Testis (tissue), 3 donors: Measurements from ENCODE around the gene SPPL2B. TPM values are rescaled to one million over a fixed set of nuclear protein-coding genes. Genes with fewer than 3 reads are reported as not detected.

Experiments
- DNase-seq: peaks from one replicate; pipeline ENCODE4 v3.0.0-alpha.2; 2019
- H3K27ac ChIP-seq, 2 donors: fragments of 200-600 bp; sonication (generic); one replicate each; pipeline ENCODE4 v1.5.1; 2019
- H3K27me3 ChIP-seq: fragments of 200-600 bp; sonication (generic); one replicate; pipeline ENCODE4 v1.5.1; 2019
- H3K36me3 ChIP-seq: fragments of 200-600 bp; sonication (generic); one replicate; pipeline ENCODE4 v1.5.1; 2017; ENCODE audit warnings: low read depth; ENCODE audit errors: missing control alignments
- H3K4me1 ChIP-seq: fragments of 200-600 bp; sonication (generic); one replicate; pipeline ENCODE4 v1.5.1; 2019
- H3K4me3 ChIP-seq, 2 donors: fragments of 200-600 bp; sonication (generic); one replicate each; pipeline ENCODE4 v1.5.1; 2017 to 2019
- H3K9me3 ChIP-seq: fragments of 200-600 bp; sonication (generic); one replicate; pipeline ENCODE4 v1.5.1; 2017
- CTCF ChIP-seq, 3 experiments: fragments of 450-650 bp in 2 of 3; fragments of 200-600 bp in 1 of 3; sonication (generic) in 1 of 3; IDR thresholded peaks; one replicate each; pipeline ENCODE4 v1.5.1; 2016 to 2019; ENCODE audit warnings: antibody characterized with exemption in 3 of 3, mild to moderate bottlenecking in 2 of 3, moderate library complexity in 1 of 3
- POLR2A ChIP-seq: fragments of 450-650 bp; IDR thresholded peaks from one replicate; pipeline ENCODE4 v1.6.1; 2017; ENCODE audit warnings: antibody characterized with exemption, mild to moderate bottlenecking, moderate library complexity
- WGBS, 2 donors: methylation state at CpG; one replicate each; pipeline ENCODE4 v1.1.5; 2018; 5-methylcytosine and 5-hydroxymethylcytosine counted together
- intact Hi-C: fragments of 100-400 bp; cut with DNase I; formaldehyde crosslinking; loops from one replicate; pipeline ENCODE4 v1.15.1; 2023; ENCODE audit warnings: low total_unique reads
- polyA plus RNA-seq: library from polyadenylated mRNA; stranded (reverse); fragments of 350-450 nt; fragmentation: Illumina TruSeq; extraction: RNeasy Lipid Tissue Mini Kit (QIAGEN cat#74804); gene quantifications from one replicate; pipeline ENCODE4 v1.2.3, GENCODE V29; 2014; ENCODE audit warnings: low read depth, low replicate concordance; ENCODE audit not compliant: insufficient read depth
- total RNA-seq, 2 donors: library from RNA; depleted of rRNA; stranded (reverse); fragments of >200 nt; gene quantifications; one replicate each; pipeline ENCODE4 v1.2.3, GENCODE V29; 2016

The SPPL2B gene
- total and polyA plus RNA-seq, 3 donors from 2014 or later = 132 to 215 (median 158) TPM

GRCh38 chr19:2350656-2351055, 22.2 kb downstream of the SPPL2B start:
- 91% methylated on average over 16 of the region's 16 CpGs for WGBS, 2 donors

GRCh38 chr19:2351591-2351990, 23.1 kb downstream of the SPPL2B start:
- DNase-seq = no peak
- no peaks in the 10 kb centered on the region for H3K4me1 ChIP-seq
- TF ChIP-seq POLR2A = no peak
- TF ChIP-seq CTCF (IDR thresholded peaks at IDR 0.05) = no peak
- no peaks in the 10 kb centered on the region for H3K9me3 ChIP-seq
- H3K36me3 ChIP-seq = no peaks in the 10 kb centered on the region
- no peak overlapping the region for H3K27ac ChIP-seq
- no peaks in the 10 kb centered on the region for H3K27me3 ChIP-seq
- no peak overlapping the region for H3K4me3 ChIP-seq
- intact Hi-C loops = no loop called here
- 96 to 100% methylated on average over 1 to 27 of the region's 28 CpGs for WGBS, 2 donors

More at GRCh38 chr19:2350656-2351055, 22.2 kb downstream of the SPPL2B start:
- Histone ChIP-seq H3K36me3 (no peaks in the 10 kb centered on the region), H3K27me3 (no peaks in the 10 kb centered on the region), H3K27ac (no peak overlapping the region), H3K9me3 (no peaks in the 10 kb centered on the region), H3K4me1 (no peaks in the 10 kb centered on the region), H3K4me3 (no peak overlapping the region)
- intact Hi-C loops = no loop called here
- DNase-seq = no peak
- TF ChIP-seq CTCF (IDR thresholded peaks at IDR 0.05) (no peak), POLR2A (no peak)

GRCh38 chr19:2352121-2352520, 23.6 kb downstream of the SPPL2B start:
- no peak overlapping the region for H3K27ac ChIP-seq
- no peaks in the 10 kb centered on the region for H3K4me1 ChIP-seq
- no peaks in the 10 kb centered on the region for H3K9me3 ChIP-seq
- no peaks in the 10 kb centered on the region for H3K27me3 ChIP-seq
- WGBS, 2 donors = 91 to 94% methylated on average over 11 to 16 of the region's 24 CpGs
- TF ChIP-seq CTCF (IDR thresholded peaks at IDR 0.05) = no peak
- no peak for TF ChIP-seq POLR2A
- intact Hi-C loops = no loop called here
- H3K4me3 ChIP-seq = no peak overlapping the region
- no peaks in the 10 kb centered on the region for H3K36me3 ChIP-seq
- DNase-seq = no peak

GRCh38 chr19:2353159-2353886, 24.8 kb downstream of the SPPL2B start:
- Histone ChIP-seq H3K9me3 (no peaks in the 10 kb centered on the region), H3K4me1 (no peaks in the 10 kb centered on the region), H3K27me3 (no peaks in the 10 kb centered on the region), H3K27ac (no peak overlapping the region), H3K36me3 (no peaks in the 10 kb centered on the region), H3K4me3 (no peak overlapping the region)
- no peak for DNase-seq
- 87 to 89% methylated on average over 15 to 36 of the region's 45 CpGs for WGBS, 2 donors
- TF ChIP-seq POLR2A = no peak
- TF ChIP-seq CTCF (IDR thresholded peaks at IDR 0.05) = no peak
- intact Hi-C loops = no loop called here
